K562 (cell line): ENCODE results near the gene UTP20. TPM values are rescaled to one million over a fixed set of nuclear protein-coding genes. Genes with fewer than 3 reads are reported as not detected.

ENCODE experiments used
- ATAC-seq: fragments of 200-7000 bp; cut with Tn5 transposase; 3 replicates; pipeline ENCODE4 v1.9.1; 2020; ENCODE audit warnings: moderate library complexity
- BruUV-seq: library from RNA; stranded (reverse); fragments of 400-500 nt; replicated peaks from 2 replicates; lab custom pipeline; 2021; lab: Mats Ljungman, UMichigan
- CTCF ChIA-PET: fragments of 300-600 bp; formaldehyde crosslinking; extraction: SDS; loops from one replicate; lab custom pipeline; 2021; ENCODE audit warnings: low intra/inter-chr PET ratio; lab: Yijun Ruan, JAX
- POLR2A ChIA-PET: fragments of 300-600, 350-650 bp; sonication (Branson Sonifier 250); formaldehyde crosslinking; extraction: SDS; loops from one replicate; lab custom pipeline; 2021; ENCODE audit warnings: antibody characterized with exemption, inconsistent platforms; lab: Yijun Ruan, JAX
- DNase-seq, 4 experiments: peaks; one replicate each; pipeline versions ENCODE4 v3.0.0 to v3.0.0-alpha.2; 2011 to 2018; ENCODE audit warnings: low spot score in 3 of 4, mixed read lengths in 3 of 4; ENCODE audit errors: extremely low read depth in 1 of 4
- FAIRE-seq: peaks from 2 replicates; lab custom pipeline; 2011; peaks lifted over from hg19 to GRCh38; lab: Jason Lieb, UNC
- H2AFZ ChIP-seq: 2 replicates; pipeline ENCODE4 v1.6.0; 2011; ENCODE audit warnings: low read depth, low read length, control low read depth, inconsistent platforms
- H3K27ac ChIP-seq: fragments of 200-600 bp; 3 replicates; pipeline ENCODE4 v1.8.0; 2011; ENCODE audit warnings: low read depth, mild to moderate bottlenecking, control low read depth, inconsistent platforms, low read length, moderate library complexity, mixed read lengths; ENCODE audit errors: extremely low read depth
- H3K27me3 ChIP-seq, 2 experiments: fragments of 300-600 bp in 1 of 2; 2 replicates in 1 of 2; 3 replicates in 1 of 2; pipeline versions ENCODE4 v1.6.0 to v1.8.0; 2011; ENCODE audit warnings: inconsistent platforms in 2 of 2, low read length in 2 of 2, mild to moderate bottlenecking in 1 of 2, mixed read lengths in 1 of 2, moderate library complexity in 1 of 2; ENCODE audit not compliant: control insufficient read depth in 2 of 2, insufficient read depth in 2 of 2
- H3K36me3 ChIP-seq: fragments of 300-600 bp; 3 replicates; pipeline ENCODE4 v1.8.0; 2011; ENCODE audit warnings: mild to moderate bottlenecking, low read length, inconsistent platforms; ENCODE audit not compliant: control insufficient read depth, insufficient read depth
- H3K4me1 ChIP-seq, 2 experiments: fragments of 200-600 bp in 1 of 2; replicated peaks in 1 of 2; 2 replicates in 1 of 2; 3 replicates in 1 of 2; pipeline versions ENCODE4 v1.5.1 to v1.8.0; 2011; ENCODE audit warnings: inconsistent platforms in 2 of 2, low read length in 2 of 2, mild to moderate bottlenecking in 1 of 2, mixed read lengths in 1 of 2, moderate library complexity in 1 of 2; ENCODE audit not compliant: control insufficient read depth in 2 of 2, insufficient read depth in 2 of 2
- H3K4me2 ChIP-seq: 2 replicates; pipeline ENCODE4 v1.6.1; 2011; ENCODE audit warnings: low read length, control low read depth, inconsistent platforms, mixed read lengths; ENCODE audit not compliant: insufficient read depth
- H3K4me3 ChIP-seq: fragments of 200-600 bp; sonication (generic), shearing (Covaris generic); 2 replicates; pipeline ENCODE4 v1.5.1; 2016; ENCODE audit warnings: control low read depth, inconsistent platforms
- H3K79me2 ChIP-seq: fragments of 200-600 bp; 3 replicates; pipeline ENCODE4 v1.8.0; 2011; ENCODE audit warnings: low read length, inconsistent platforms; ENCODE audit not compliant: control insufficient read depth, insufficient read depth
- H3K9ac ChIP-seq, 2 experiments: 2 replicates each; pipeline versions ENCODE4 v1.6.0 to v1.6.1; 2011; ENCODE audit warnings: low read depth in 2 of 2, low read length in 2 of 2, control low read depth in 1 of 2, inconsistent platforms in 1 of 2, mild to moderate bottlenecking in 1 of 2, mixed read lengths in 1 of 2; ENCODE audit not compliant: insufficient read depth in 1 of 2
- H3K9me1 ChIP-seq: one replicate; pipeline ENCODE4 v1.6.0; 2011; ENCODE audit warnings: inconsistent platforms, mild to moderate bottlenecking, low read length, moderate library complexity; ENCODE audit not compliant: control insufficient read depth, insufficient read depth
- H3K9me3 ChIP-seq: replicated peaks from 2 replicates; pipeline ENCODE4 v1.5.1; 2011; ENCODE audit warnings: low read depth, low read length, inconsistent platforms; ENCODE audit not compliant: control insufficient read depth, insufficient read depth
- H4K20me1 ChIP-seq: replicated peaks from 2 replicates; pipeline ENCODE4 v1.6.1; 2011; ENCODE audit warnings: low read length, inconsistent platforms, mixed read lengths; ENCODE audit not compliant: control insufficient read depth, insufficient read depth
- CEBPB ChIP-seq: fragments of 450-650 bp; IDR thresholded peaks from 2 replicates; pipeline ENCODE4 v1.6.1; 2016; ENCODE audit warnings: missing genetic modification characterization, missing compliant biosample characterization
- CEBPG ChIP-seq, 3 experiments: fragments of 200-800 bp in 1 of 3; sonication (Bioruptor generic) in 1 of 3; sonication (generic) in 1 of 3; formaldehyde crosslinking in 1 of 3; IDR thresholded peaks in 2 of 3; conservative IDR thresholded peaks in 1 of 3; 2 replicates each; pipeline versions ENCODE4 v1.6.1 to v1.8.0; 2016 to 2022; ENCODE audit warnings: missing compliant biosample characterization in 2 of 3, missing genetic modification characterization in 2 of 3, mild to moderate bottlenecking in 1 of 3, missing genetic modification reagents in 1 of 3
- KAT7 ChIP-seq: sonication (generic); formaldehyde crosslinking; IDR thresholded peaks from 2 replicates; pipeline ENCODE4 v1.8.0; 2022; ENCODE audit warnings: missing genetic modification reagents, mild to moderate bottlenecking, borderline replicate concordance
- NFYB ChIP-seq: IDR thresholded peaks from 2 replicates; pipeline ENCODE4 v1.6.1; 2011; ENCODE audit warnings: mild to moderate bottlenecking, moderate library complexity; ENCODE audit not compliant: insufficient read length; ENCODE audit errors: extremely low read depth
- TAL1 ChIP-seq: fragments of 450-650 bp; IDR thresholded peaks from 2 replicates; pipeline ENCODE4 v1.6.1; 2016; ENCODE audit warnings: mild to moderate bottlenecking
- ZNF239 ChIP-seq: fragments of 250-450 bp; sonication (Bioruptor Pico); IDR thresholded peaks from 2 replicates; pipeline ENCODE4 v1.4.0; 2020; ENCODE audit warnings: mild to moderate bottlenecking
- ZNF263 ChIP-seq: sonication (generic); formaldehyde crosslinking; IDR thresholded peaks from 2 replicates; pipeline ENCODE4 v1.8.0; 2022; ENCODE audit warnings: mild to moderate bottlenecking, missing genetic modification reagents, borderline replicate concordance
- WGBS: fragments of 100-300 bp; shearing (Covaris generic); methylation state at CpG from one replicate; pipeline ENCODE4 v1.1.6; 2016; ENCODE audit warnings: low coverage, mixed read lengths; ENCODE audit not compliant: insufficient coverage; ENCODE audit errors: missing lambda C conversion rate; 5-methylcytosine and 5-hydroxymethylcytosine counted together
- in situ Hi-C: fragments of 300-500 bp; cut with MboI; formaldehyde crosslinking; loops from 4 replicates; pipeline ENCODE4 v1.15.0; 2018; ENCODE audit warnings: inconsistent platforms, mixed read lengths
- intact Hi-C: fragments of 100-400 bp; cut with micrococcal nuclease; formaldehyde crosslinking; loops from 2 replicates; pipeline ENCODE4 v1.14.2; 2022
- polyA plus RNA-seq, 8 experiments: library from polyadenylated mRNA; depleted of rRNA in 4 of 8; stranded (reverse) in 5 of 8; unstranded in 3 of 8; fragments of >200 nt; fragmentation: Nextera tagmentation in 2 of 8; fragmentation: Illumina TruSeq in 1 of 8; extraction: Ambion mirVana in 2 of 8; extraction: Trizol in 1 of 8; gene quantifications; 2 replicates each; pipeline versions ENCODE4 v1.2.1 to v1.2.3, GENCODE V29; 2011 to 2014; ENCODE audit warnings: inconsistent platforms in 1 of 8, missing spikeins in 1 of 8
- total RNA-seq, 7 experiments: library from RNA; depleted of rRNA in 6 of 7; stranded (reverse); fragments of >200 nt in 6 of 7; fragmentation: Illumina TruSeq in 2 of 7; extraction: Trizol in 2 of 7; gene quantifications; 2 replicates each; pipeline versions ENCODE4 v1.2.1 to v1.2.3, GENCODE V29; 2011 to 2021; ENCODE audit warnings: low replicate concordance in 1 of 7

The UTP20 gene
- total and polyA plus RNA-seq, 9 of the 15 experiments (the other 6 are each of a cell fraction or from before 2014, with no cell fraction given): 4.3 to 41.3 (median 20.7) TPM

DNA sequence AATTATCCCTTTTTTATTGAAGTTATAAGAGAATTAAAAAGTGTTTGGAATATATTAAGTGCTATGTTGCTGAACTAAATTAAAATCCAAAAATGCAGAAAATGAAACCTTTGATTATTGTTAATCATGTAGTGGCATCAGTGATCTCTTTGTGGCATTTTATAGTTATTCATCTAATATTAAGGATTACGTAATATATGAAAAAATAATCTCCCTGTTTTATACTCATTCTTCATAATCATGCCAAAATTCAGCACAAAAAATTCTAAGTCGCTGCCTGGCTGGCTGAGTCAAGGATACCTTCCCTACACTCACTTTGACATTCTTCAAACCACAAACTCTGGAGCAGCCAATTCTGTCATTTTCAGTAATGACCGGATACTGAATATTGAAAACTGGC, 64.0 kb downstream of the UTP20 start:
- no peaks in the 10 kb centered on the region for H3K27me3 ChIP-seq
- H3K9me1 ChIP-seq: no peaks in the 10 kb centered on the region
- H4K20me1 ChIP-seq: no peaks in the 10 kb centered on the region
- no peak for FAIRE-seq
- POLR2A ChIA-PET: no interaction called here
- no peak overlapping the region for H3K4me2 ChIP-seq
- CTCF ChIA-PET: no interaction called here
- intact Hi-C loops: no loop called here
- WGBS: 95% methylated on average over 3 of the region's 3 CpGs
- no peaks in the 10 kb centered on the region for H3K9me3 ChIP-seq
- no peak for TF ChIP-seq ZNF263 (CRISPR knock-in tag)
- no peak for TF ChIP-seq KAT7
- peak; percentile 60 for TF ChIP-seq CEBPB
- TF ChIP-seq ZNF239: no peak
- no peak for TF ChIP-seq TAL1
- TF ChIP-seq CEBPG (CRISPR knock-in tag; IDR thresholded peaks at IDR 0.05): no peak
- peak in 1 of 2 experiments; percentile 85; a peak in 2 of 4 replicates for TF ChIP-seq CEBPG (tag; conservative IDR thresholded peaks at IDR 0.05 in 1 of 2, IDR thresholded peaks at IDR 0.05 in 1 of 2)
- no peak for TF ChIP-seq NFYB
- TF ChIP-seq, all 486 proteins: peak for 2
- Histone ChIP-seq H3K9ac (no peak overlapping the region), H3K4me1 (no peaks in the 10 kb centered on the region), H3K4me3 (no peak overlapping the region), H2AFZ (no peak overlapping the region), H3K79me2 (no peaks in the 10 kb centered on the region), H3K27ac (no peak overlapping the region), H3K36me3 (peaks cover 71% of the 10 kb centered on the region; the same call in 2 of the 3 replicates)
- BruUV-seq: no TSS peak
- no peak for DNase-seq
- no peak for ATAC-seq
- in situ Hi-C loops: no loop called here
